ENCODE data around the gene MBOAT1.

MBOAT1 gene

DNA sequence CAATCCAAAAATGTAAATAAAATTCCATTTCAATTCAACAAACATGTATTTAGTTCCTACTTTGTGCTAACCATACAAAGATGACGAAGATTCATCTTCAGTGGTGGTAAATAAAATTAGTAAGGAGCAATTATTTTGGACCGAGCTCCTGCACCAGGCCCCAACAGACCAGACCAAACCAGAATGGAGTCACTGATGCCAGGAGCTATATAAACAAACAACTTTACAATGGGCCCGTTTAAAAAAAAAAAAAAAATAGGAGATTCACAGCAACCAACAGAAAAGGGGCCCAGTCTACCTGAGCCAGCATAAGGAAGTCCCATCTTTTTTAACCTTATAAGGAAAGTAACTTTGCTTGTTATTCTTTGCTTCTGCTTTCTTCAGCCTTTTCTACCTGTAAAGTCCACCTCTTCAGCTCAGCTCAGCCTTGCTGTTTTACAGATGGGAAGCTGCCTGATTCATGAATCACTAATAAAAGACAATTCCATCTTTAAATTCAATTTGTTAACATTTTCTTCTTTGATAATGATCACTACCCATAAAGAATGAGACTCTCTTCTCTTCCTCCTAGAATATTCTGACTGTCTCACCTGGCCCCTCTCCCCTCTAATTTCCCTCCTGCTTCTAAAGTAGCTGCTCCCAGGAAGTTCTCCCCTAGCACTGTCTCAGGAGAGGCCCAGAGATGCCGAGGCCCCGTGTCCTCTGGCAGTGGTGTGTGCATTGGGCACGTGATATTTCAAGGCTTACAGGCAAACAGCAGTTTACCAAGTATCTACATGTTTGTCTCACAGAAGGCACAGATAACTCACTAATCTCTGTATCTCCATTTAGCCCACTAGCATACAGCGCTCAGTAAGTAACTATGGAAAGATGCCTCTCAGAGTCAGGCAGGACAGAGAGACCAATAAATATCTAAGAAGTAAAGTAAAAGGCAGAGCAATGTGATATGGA is 8.4 kb downstream of the MBOAT1 start:
- no peak for TF ChIP-seq CTCF (conservative IDR thresholded peaks at IDR 0.05; ENCODE audit: low read depth, low read length)
- H3K4me3 ChIP-seq (ENCODE audit: low read depth, low read length): no peak overlapping the region
- DNase-seq (ENCODE audit: low read depth): no peak

DNA sequence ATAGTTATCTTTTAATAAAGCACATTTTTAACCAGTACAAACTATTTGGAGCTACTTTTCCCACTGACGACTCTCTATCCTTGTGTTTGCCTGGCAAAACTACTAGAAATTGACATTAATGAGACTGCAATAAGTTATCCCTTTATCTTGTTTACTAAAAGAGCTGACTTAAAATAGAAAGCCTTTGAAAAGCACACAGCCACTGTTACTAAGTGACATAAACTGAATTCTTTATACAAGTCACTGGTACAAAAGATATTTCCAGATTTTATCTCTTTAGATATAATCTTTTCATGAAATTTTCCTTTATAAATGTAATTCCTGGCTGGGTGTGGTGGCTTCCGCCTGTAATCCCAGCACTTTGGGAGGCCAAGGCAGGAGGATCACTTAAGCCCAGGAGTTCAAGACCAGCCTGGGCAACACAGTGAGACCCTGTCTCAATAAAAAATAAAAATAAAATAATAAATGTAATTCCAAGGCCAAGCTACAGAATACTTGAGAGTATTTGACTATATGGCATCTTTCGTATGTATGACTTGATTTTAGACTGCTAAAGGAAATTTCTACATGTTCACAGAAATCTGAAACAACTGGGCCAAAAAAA is 9.5 kb downstream of the MBOAT1 start:
- no peak for TF ChIP-seq CTCF (conservative IDR thresholded peaks at IDR 0.05; ENCODE audit: low read depth, low read length)
- H3K4me3 ChIP-seq (ENCODE audit: low read depth, low read length): no peak overlapping the region
- no peak for DNase-seq (ENCODE audit: low read depth)

GRCh38 chr6:20202324-20202658 is 10.0 kb downstream of the MBOAT1 start:
- H3K4me3 ChIP-seq (ENCODE audit: low read depth, low read length): no peak overlapping the region
- no peak for TF ChIP-seq CTCF (conservative IDR thresholded peaks at IDR 0.05; ENCODE audit: low read depth, low read length)
- DNase-seq (ENCODE audit: low read depth): no peak

- peak; percentile 49 for DNase-seq (ENCODE audit: low read depth)
- H3K4me3 ChIP-seq (ENCODE audit: low read depth, low read length): no peak overlapping the region
- TF ChIP-seq CTCF (conservative IDR thresholded peaks at IDR 0.05; ENCODE audit: low read depth, low read length): no peak
These were observed 11.3 kb downstream of the MBOAT1 start for GRCh38 chr6:20200761-20201630.

DNA sequence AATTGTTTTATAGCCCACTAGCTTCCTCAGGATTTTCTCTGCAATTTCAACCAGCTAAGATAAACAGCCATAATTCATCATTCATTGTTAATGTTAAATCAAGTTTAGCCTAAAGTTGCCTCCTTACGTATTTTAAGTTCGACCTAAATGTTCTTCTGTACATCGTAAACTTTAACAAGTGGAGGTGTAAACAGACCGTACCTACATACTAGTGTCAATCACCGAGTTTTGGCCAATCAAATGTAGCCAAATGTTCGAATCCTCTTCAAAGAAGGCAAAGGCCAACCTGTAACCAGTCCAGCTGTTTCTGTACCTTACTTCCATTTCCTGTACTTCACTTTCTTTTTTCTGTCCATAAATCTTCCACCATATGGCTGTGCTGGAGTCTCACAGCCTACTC is 13.5 kb downstream of the MBOAT1 start:
- H3K4me3 ChIP-seq (ENCODE audit: low read depth, low read length): no peak overlapping the region
- TF ChIP-seq CTCF (conservative IDR thresholded peaks at IDR 0.05; ENCODE audit: low read depth, low read length): no peak
- DNase-seq (ENCODE audit: low read depth): no peak

- no peak for DNase-seq (ENCODE audit: low read depth)
- TF ChIP-seq CTCF (conservative IDR thresholded peaks at IDR 0.05; ENCODE audit: low read depth, low read length): no peak
- no peak overlapping the region for H3K4me3 ChIP-seq (ENCODE audit: low read depth, low read length)
These were observed 14.0 kb downstream of the MBOAT1 start for GRCh38 chr6:20198156-20198774.
